Measurements from ENCODE around the gene GMPR2.

DNA sequence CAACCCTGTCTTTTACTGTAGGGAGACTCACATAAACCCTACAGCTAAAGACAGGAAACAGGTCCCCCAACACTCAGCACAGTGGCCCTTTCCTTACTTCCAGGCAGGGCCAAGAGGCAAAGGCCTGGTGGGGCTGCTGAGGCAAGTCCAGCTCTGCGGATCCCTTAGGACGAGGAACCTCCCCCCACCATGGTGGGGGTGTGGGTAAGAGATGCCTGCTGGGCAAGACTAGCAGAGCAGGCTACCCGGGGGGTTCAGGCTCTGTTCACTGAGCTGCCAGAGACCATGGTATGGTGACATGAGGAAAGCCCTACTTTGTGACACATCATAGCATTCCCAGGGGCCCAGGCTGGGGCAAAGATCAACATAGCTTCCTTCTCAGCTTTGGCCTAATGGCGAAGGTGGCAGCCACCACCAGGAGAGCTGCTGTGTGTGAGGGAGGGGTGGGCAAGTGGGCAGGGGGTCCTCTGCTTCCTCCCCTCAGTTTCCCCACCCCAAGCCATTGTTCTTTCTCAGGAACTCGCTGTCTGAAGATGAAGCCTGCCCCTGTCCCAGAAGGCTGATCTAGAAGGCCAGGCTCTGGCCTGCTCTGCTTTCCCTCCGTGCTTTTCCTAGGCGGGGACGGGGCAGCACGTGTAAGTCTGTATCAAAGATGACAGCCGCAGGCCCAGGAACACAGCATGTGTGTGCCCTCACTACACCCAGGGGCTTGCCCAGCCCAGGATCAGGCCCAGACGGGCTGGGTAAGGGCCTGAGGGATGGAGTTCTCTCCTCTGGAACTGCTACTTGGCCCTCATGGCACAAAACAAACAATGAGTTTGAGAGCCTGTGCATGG is 19.8 kb downstream of the GMPR2 start:
- TF ChIP-seq, protein P1, sequence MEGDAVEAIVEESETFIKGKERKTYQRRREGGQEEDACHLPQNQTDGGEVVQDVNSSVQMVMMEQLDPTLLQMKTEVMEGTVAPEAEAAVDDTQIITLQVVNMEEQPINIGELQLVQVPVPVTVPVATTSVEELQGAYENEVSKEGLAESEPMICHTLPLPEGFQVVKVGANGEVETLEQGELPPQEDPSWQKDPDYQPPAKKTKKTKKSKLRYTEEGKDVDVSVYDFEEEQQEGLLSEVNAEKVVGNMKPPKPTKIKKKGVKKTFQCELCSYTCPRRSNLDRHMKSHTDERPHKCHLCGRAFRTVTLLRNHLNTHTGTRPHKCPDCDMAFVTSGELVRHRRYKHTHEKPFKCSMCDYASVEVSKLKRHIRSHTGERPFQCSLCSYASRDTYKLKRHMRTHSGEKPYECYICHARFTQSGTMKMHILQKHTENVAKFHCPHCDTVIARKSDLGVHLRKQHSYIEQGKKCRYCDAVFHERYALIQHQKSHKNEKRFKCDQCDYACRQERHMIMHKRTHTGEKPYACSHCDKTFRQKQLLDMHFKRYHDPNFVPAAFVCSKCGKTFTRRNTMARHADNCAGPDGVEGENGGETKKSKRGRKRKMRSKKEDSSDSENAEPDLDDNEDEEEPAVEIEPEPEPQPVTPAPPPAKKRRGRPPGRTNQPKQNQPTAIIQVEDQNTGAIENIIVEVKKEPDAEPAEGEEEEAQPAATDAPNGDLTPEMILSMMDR (IDR thresholded peaks at IDR 0.05): no peak
- TF ChIP-seq POLR2AphosphoS5 (IDR thresholded peaks at IDR 0.05) (no peak), POLR2A (IDR thresholded peaks at IDR 0.05) (no peak)
